PC-9 (cell line): ENCODE measurements around the gene TCF12. TPM values are rescaled to one million over a fixed set of nuclear protein-coding genes. Genes with fewer than 3 reads are reported as not detected.

Experiments used
- BruUV-seq: library from RNA; stranded (reverse); fragments of 400-500 nt; replicated peaks from 2 replicates; lab custom pipeline; 2021; lab: Mats Ljungman, UMichigan
- CTCF ChIA-PET: fragments of 300-600 bp; sonication (Branson Sonifier 250); formaldehyde crosslinking; loops from one replicate; lab custom pipeline; 2022; ENCODE audit warnings: antibody characterized with exemption; lab: Charles Lee
- POLR2A ChIA-PET: fragments of 300-600 bp; sonication (Branson Sonifier 250); formaldehyde crosslinking; loops from one replicate; lab custom pipeline; 2022; ENCODE audit warnings: antibody characterized with exemption; ENCODE audit not compliant: unreplicated experiment; lab: Charles Lee
- DNase-seq, 2 experiments: peaks; one replicate each; pipeline versions ENCODE4 v3.0.0 to v3.0.0-alpha.2; 2015 to 2022; ENCODE audit warnings: mixed read lengths in 1 of 2
- H2AFZ ChIP-seq: fragments of 200-600 bp; sonication (generic); 2 replicates; pipeline ENCODE4 v1.8.1; 2017; ENCODE audit warnings: antibody characterized with exemption
- H3F3A ChIP-seq: fragments of 200-600 bp; sonication (generic); 2 replicates; pipeline ENCODE4 v1.8.1; 2017; ENCODE audit warnings: antibody characterized with exemption, mild to moderate bottlenecking, low read depth; ENCODE audit not compliant: insufficient read depth
- H3K27ac ChIP-seq: fragments of 200-600 bp; sonication (generic); 2 replicates; pipeline ENCODE4 v1.6.1; 2016; ENCODE audit warnings: mixed run types
- H3K27me3 ChIP-seq: fragments of 200-600 bp; sonication (generic); 2 replicates; pipeline ENCODE4 v1.6.1; 2016; ENCODE audit warnings: low read depth, mixed run types; ENCODE audit not compliant: insufficient read depth
- H3K36me3 ChIP-seq: fragments of 200-600 bp; sonication (generic); 2 replicates; pipeline ENCODE4 v1.6.1; 2016; ENCODE audit warnings: low read depth, mixed run types
- H3K4me1 ChIP-seq: fragments of 200-600 bp; sonication (generic); replicated peaks from 2 replicates; pipeline ENCODE4 v1.6.1; 2016; ENCODE audit warnings: mixed run types; ENCODE audit not compliant: insufficient read depth
- H3K4me2 ChIP-seq: fragments of 200-600 bp; sonication (generic); 2 replicates; pipeline ENCODE4 v1.6.1; 2017; ENCODE audit warnings: mixed run types
- H3K4me3 ChIP-seq: fragments of 200-600 bp; sonication (generic); 2 replicates; pipeline ENCODE4 v1.6.1; 2016; ENCODE audit warnings: mixed run types
- H3K79me2 ChIP-seq: fragments of 200-600 bp; sonication (generic); 2 replicates; pipeline ENCODE4 v1.6.1; 2017; ENCODE audit warnings: low read depth, mixed run types
- H3K9me2 ChIP-seq: fragments of 200-600 bp; sonication (generic); 2 replicates; pipeline ENCODE4 v1.8.1; 2017; ENCODE audit warnings: mild to moderate bottlenecking; ENCODE audit not compliant: insufficient read depth
- H3K9me3 ChIP-seq: fragments of 200-600 bp; sonication (generic); 2 replicates; pipeline ENCODE4 v1.8.1; 2016; ENCODE audit warnings: low read depth; ENCODE audit not compliant: insufficient read depth
- H4K20me1 ChIP-seq: fragments of 200-600 bp; sonication (generic); 2 replicates; pipeline ENCODE4 v1.8.1; 2017; ENCODE audit not compliant: insufficient read depth
- CTCF ChIP-seq: fragments of 200-600 bp; sonication (generic); conservative IDR thresholded peaks from 2 replicates; pipeline ENCODE4 v1.6.1; 2017; ENCODE audit warnings: mixed run types, antibody characterized with exemption, mild to moderate bottlenecking, moderate library complexity
- EZH2 ChIP-seq: fragments of 200-600 bp; sonication (generic); IDR thresholded peaks from 2 replicates; pipeline ENCODE4 v1.8.0; 2017; ENCODE audit warnings: antibody characterized with exemption, low read depth
- intact Hi-C: fragments of 100-400 bp; cut with micrococcal nuclease; formaldehyde crosslinking; loops from one replicate; pipeline ENCODE4 v1.10.0; 2022; ENCODE audit not compliant: unreplicated experiment
- total RNA-seq: library from RNA; stranded (reverse); gene quantifications from 2 replicates; pipeline ENCODE4 v1.2.3, GENCODE V29; 2021

Gene TCF12
- total RNA-seq, 1 experiment from 2014 or later, result 60.1 TPM

- no peaks in the 10 kb centered on the region for H3K79me2 ChIP-seq
- H3F3A ChIP-seq, result no peaks in the 10 kb centered on the region
- H3K9me3 ChIP-seq, result no peaks in the 10 kb centered on the region
- H3K4me2 ChIP-seq, result no peak overlapping the region
- no peak for TF ChIP-seq EZH2
- TF ChIP-seq CTCF, result peak; percentile 74
- no peaks in the 10 kb centered on the region for H4K20me1 ChIP-seq
- intact Hi-C loops, result loop anchor here (2.0 to 10.0 kb wide), 3 partner anchors 220 to 644 kb away; partner anchors contain the start of gene TCF12
- no peaks in the 10 kb centered on the region for H3K4me1 ChIP-seq
- peak in 1 of 2 experiments; percentile 9 for DNase-seq
- H2AFZ ChIP-seq, result no peak overlapping the region
- no peaks in the 10 kb centered on the region for H3K9me2 ChIP-seq
- no peaks in the 10 kb centered on the region for H3K27me3 ChIP-seq
- POLR2A ChIA-PET, result no interaction called here
- CTCF ChIA-PET, result no interaction called here
- no peak overlapping the region for H3K4me3 ChIP-seq
- no TSS peak for BruUV-seq
- no peaks in the 10 kb centered on the region for H3K36me3 ChIP-seq
- no peak overlapping the region for H3K27ac ChIP-seq
Observed at GRCh38 chr15:57138349-57138788, 219.9 kb downstream of the TCF12 start.

GRCh38 chr15:57143511-57144078 lies 225.2 kb downstream of the TCF12 start:
- H3F3A ChIP-seq, result no peaks in the 10 kb centered on the region
- CTCF ChIA-PET, result interaction anchor here (0.6 kb wide), 1 partner anchor 653 kb away, joined by 7 read pairs; no protein-coding TSS in a partner anchor
- no peaks in the 10 kb centered on the region for H3K9me3 ChIP-seq
- H3K79me2 ChIP-seq, result no peaks in the 10 kb centered on the region
- DNase-seq, result no peak
- no peak overlapping the region for H3K4me3 ChIP-seq
- no peaks in the 10 kb centered on the region for H3K36me3 ChIP-seq
- intact Hi-C loops, result no loop called here
- H3K27ac ChIP-seq, result no peak overlapping the region
- H3K4me1 ChIP-seq, result no peaks in the 10 kb centered on the region
- POLR2A ChIA-PET, result no interaction called here
- no peaks in the 10 kb centered on the region for H3K27me3 ChIP-seq
- no peak for TF ChIP-seq CTCF
- no peak for TF ChIP-seq EZH2
- H3K4me2 ChIP-seq, result no peak overlapping the region
- no peak overlapping the region for H2AFZ ChIP-seq
- no TSS peak for BruUV-seq
- H4K20me1 ChIP-seq, result peaks cover 4% of the 10 kb centered on the region; the same call in 1 of the 2 replicates
- no peaks in the 10 kb centered on the region for H3K9me2 ChIP-seq

- H3F3A ChIP-seq, result no peaks in the 10 kb centered on the region
- TF ChIP-seq CTCF, result no peak
- TF ChIP-seq EZH2, result no peak
- intact Hi-C loops, result no loop called here
- H3K4me1 ChIP-seq, result no peaks in the 10 kb centered on the region
- H3K9me3 ChIP-seq, result no peaks in the 10 kb centered on the region
- no peaks in the 10 kb centered on the region for H3K79me2 ChIP-seq
- no peak overlapping the region for H3K4me2 ChIP-seq
- no peaks in the 10 kb centered on the region for H3K27me3 ChIP-seq
- no TSS peak for BruUV-seq
- H2AFZ ChIP-seq, result no peak overlapping the region
- no peak overlapping the region for H3K27ac ChIP-seq
- peaks cover 4% of the 10 kb centered on the region; the same call in 1 of the 2 replicates for H4K20me1 ChIP-seq
- H3K36me3 ChIP-seq, result no peaks in the 10 kb centered on the region
- POLR2A ChIA-PET, result no interaction called here
- no peak overlapping the region for H3K4me3 ChIP-seq
- no peak for DNase-seq
- CTCF ChIA-PET, result interaction anchor here (0.7 kb wide), 1 partner anchor 20 kb away, joined by 3 read pairs; no protein-coding TSS in a partner anchor
- H3K9me2 ChIP-seq, result no peaks in the 10 kb centered on the region
Observed at GRCh38 chr15:57144448-57144847, 226.0 kb downstream of the TCF12 start.
